Measurements from ENCODE around the gene DNER. TPM values are rescaled to one million over a fixed set of nuclear protein-coding genes. Genes with fewer than 3 reads are reported as not detected.

DNER gene
- total and polyA plus RNA-seq, 10 of the 15 experiments (the other 5 are each of a cell fraction or from before 2014, with no cell fraction given), result 0.04 to 0.08 (median 0.07) TPM; not detected in 7

DNA sequence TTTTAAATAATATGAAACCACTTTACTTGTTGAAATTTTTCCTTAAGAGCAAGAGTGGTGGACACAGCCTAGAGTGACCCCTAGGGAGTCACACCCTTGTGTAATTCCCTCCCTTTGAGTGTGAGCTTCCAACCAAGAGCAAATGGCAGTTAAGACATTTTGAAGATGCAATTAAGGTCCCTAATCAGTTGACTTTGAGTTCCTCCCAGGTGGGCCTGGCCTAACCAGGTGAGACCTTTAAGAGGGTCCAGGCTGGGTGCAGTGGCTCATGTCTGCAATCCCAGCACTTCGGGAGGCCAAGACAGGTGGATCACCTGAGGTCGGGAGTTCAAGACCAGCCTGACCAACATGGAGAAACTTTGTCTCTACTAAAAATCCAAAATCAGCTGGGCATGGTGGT lies 299.7 kb downstream of the DNER start (continued):
- TF ChIP-seq BACH1 (IDR thresholded peaks at IDR 0.05; ENCODE audit: borderline replicate concordance), result no peak

GRCh38 chr2:229412686-229413085 lies 301.7 kb downstream of the DNER start:
- 4% methylated on average over 5 of the region's 5 CpGs for WGBS (ENCODE audit: insufficient coverage, insufficient replicate concordance, low lambda C conversion rate, missing lambda C conversion rate)
- RAD21 ChIA-PET (ENCODE audit: unreplicated experiment), result no interaction called here
- CTCF ChIA-PET, result no interaction called here
- H3K79me2 ChIP-seq (ENCODE audit: control insufficient read depth, insufficient read depth, low read length), result no peaks in the 10 kb centered on the region
- TF ChIP-seq TCF3 (IDR thresholded peaks at IDR 0.05; ENCODE audit: borderline replicate concordance, insufficient read depth, low read depth, low read length), result no peak
- no peak for TF ChIP-seq CHD2 (IDR thresholded peaks at IDR 0.05; ENCODE audit: borderline replicate concordance, low read depth, low read length)
- TF ChIP-seq STAT3 (IDR thresholded peaks at IDR 0.05; ENCODE audit: low read depth, low read length), result no peak
- TF ChIP-seq STAT1 (conservative IDR thresholded peaks at IDR 0.05), result no peak
- TF ChIP-seq HDAC6 (IDR thresholded peaks at IDR 0.05; ENCODE audit: unreplicated experiment), result no peak
- TF ChIP-seq MEF2B (IDR thresholded peaks at IDR 0.05; ENCODE audit: partially characterized antibody, poor library complexity, severe bottlenecking), result no peak
- no peak for TF ChIP-seq SIX5 (IDR thresholded peaks at IDR 0.05; ENCODE audit: low read depth, low read length, severe bottlenecking)
- H3K9ac ChIP-seq (ENCODE audit: control insufficient read depth, insufficient read depth, low read length), result no peak overlapping the region
- H3K4me2 ChIP-seq (ENCODE audit: control insufficient read depth, insufficient read depth), result no peak overlapping the region
- H4K20me1 ChIP-seq (ENCODE audit: control insufficient read depth, insufficient read depth), result no peaks in the 10 kb centered on the region
- no peaks in the 10 kb centered on the region for H3K4me1 ChIP-seq (ENCODE audit: control insufficient read depth, insufficient read depth, low read length)
- ATAC-seq (no peak), FAIRE-seq (no peak), DNase-seq (ENCODE audit: low read depth, low spot score) (no peak)
- in situ Hi-C loops (cut with MboI) (no loop called here), intact Hi-C loops (cut with micrococcal nuclease; ENCODE audit: unreplicated experiment) (no loop called here)
- no peak overlapping the region for H3K27ac ChIP-seq (ENCODE audit: control insufficient read depth, insufficient read depth)
- no peaks in the 10 kb centered on the region for H3K9me3 ChIP-seq (replicated peaks; ENCODE audit: control insufficient read depth, insufficient read depth, low read length)
- SMC1A ChIA-PET (ENCODE audit: uncharacterized antibody, unreplicated experiment), result no interaction called here
- no peaks in the 10 kb centered on the region for H3K36me3 ChIP-seq (ENCODE audit: control insufficient read depth in 2 of 2, insufficient read depth in 2 of 2, low read length in 1 of 2)
- POLR2A ChIA-PET, result no interaction called here
- BruUV-seq (replicated peaks), result no TSS peak
- no peak overlapping the region for H3K4me3 ChIP-seq
- H3K27me3 ChIP-seq (replicated peaks in 1 of 2; ENCODE audit: control insufficient read depth in 2 of 2, insufficient read depth in 2 of 2, low read length in 1 of 2), result peaks cover 0 to 2% of the 10 kb centered on the region in 2 experiments; a peak in 1 of 4 replicates
- no peak overlapping the region for H2AFZ ChIP-seq (ENCODE audit: control insufficient read depth, low read depth, low read length)
